Activated T-cell treated with anti-CD3 and anti-CD28 coated beads, Interleukin-2, amount 50 U/mL, for 72 hours (primary cell): ENCODE results near the gene SH3RF1. TPM values are rescaled to one million over a fixed set of nuclear protein-coding genes. Genes with fewer than 3 reads are reported as not detected.

Experiments
- ATAC-seq, 2 donors: fragments of 150-1000 bp; cut with Tn5 transposase; replicated peaks in 1 of 2; 2 replicates each; pipeline ENCODE4 v1.10.0; 2021; ENCODE audit warnings: moderate library complexity in 2 of 2, mild to moderate bottlenecking in 1 of 2
- DNase-seq, 2 donors: peaks; one replicate each; pipeline ENCODE4 v3.0.0; 2021 to 2022; ENCODE audit warnings: mixed read lengths in 1 of 2
- H3K27ac Mint-ChIP-seq: one replicate; pipeline ENCODE4 v1.8.0; 2022; ENCODE audit warnings: mild to moderate bottlenecking, moderate library complexity, mixed read lengths
- H3K27me3 Mint-ChIP-seq: one replicate; pipeline ENCODE4 v1.8.0; 2022; ENCODE audit warnings: low read depth, mixed read lengths
- H3K36me3 Mint-ChIP-seq, 2 donors: one replicate each; pipeline ENCODE4 v1.8.0; 2022; ENCODE audit warnings: mixed read lengths in 2 of 2, mild to moderate bottlenecking in 1 of 2; ENCODE audit not compliant: insufficient read depth in 2 of 2
- H3K4me1 Mint-ChIP-seq: one replicate; pipeline ENCODE4 v1.8.0; 2022; ENCODE audit warnings: low read depth, mixed read lengths
- H3K4me3 Mint-ChIP-seq, 2 donors: one replicate each; pipeline ENCODE4 v1.8.0; 2022; ENCODE audit warnings: mild to moderate bottlenecking in 2 of 2, mixed read lengths in 2 of 2, moderate library complexity in 2 of 2
- H3K9me3 Mint-ChIP-seq, 2 donors: one replicate each; pipeline ENCODE4 v1.8.0; 2022; ENCODE audit warnings: mixed read lengths in 2 of 2
- total RNA-seq, 2 donors: library from RNA; stranded (reverse); gene quantifications; one replicate each; pipeline ENCODE4 v1.2.3, GENCODE V29; 2022

Gene SH3RF1
- under 1 TPM; 0.26 to 0.63 TPM for total RNA-seq

DNA sequence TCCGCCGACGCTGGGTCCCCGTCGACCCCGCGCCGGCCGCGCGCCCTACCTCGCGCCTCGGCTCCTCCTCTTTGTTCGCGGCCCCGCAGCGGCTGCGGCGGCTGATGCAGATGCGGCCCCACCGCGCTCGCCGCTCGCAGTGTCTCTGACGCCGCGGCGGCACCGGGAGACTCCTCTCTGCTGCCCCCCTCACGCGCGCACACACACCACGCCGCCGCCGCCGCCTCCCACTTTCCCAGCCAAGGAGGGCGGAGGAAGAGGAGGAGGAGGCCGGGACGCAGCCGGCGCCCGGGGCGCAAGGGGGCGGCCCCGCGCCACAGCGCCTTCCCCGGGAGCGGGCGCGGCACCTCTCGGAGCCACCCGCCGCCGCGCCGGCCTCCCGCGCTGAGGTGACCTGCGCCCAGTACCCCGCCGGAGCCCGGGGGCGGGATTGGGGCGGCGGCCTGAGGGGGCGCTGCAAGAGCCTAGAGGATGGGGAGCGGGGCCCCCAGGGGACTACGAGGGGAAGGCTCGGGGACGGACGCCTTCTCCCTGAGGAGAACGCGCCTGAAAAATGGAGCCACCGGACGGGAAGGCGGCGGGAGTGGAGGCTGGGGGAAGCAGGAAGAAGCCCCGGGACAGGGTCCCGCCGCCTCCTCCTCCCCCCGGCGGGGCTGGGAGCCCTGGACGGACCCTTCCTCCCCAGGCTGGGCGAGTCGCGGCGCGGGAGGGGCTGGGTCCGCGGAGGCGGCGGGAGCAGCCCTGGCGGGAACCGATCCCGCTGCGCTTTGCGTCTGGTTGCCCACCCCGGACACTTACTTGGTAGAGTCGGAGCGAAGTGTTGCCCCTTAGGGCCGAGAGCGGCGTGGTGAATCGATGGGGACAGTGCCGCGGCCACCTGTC is at the start of gene SH3RF1:
Gene SH3RF1 (minus strand): TSS at position 147 of the 882 bp plus-strand sequence. CDS start 1,744 bp downstream, outside the sequence.
- DNase-seq, result peak; percentile 38 to 46
- H3K36me3 Mint-ChIP-seq, result no peaks in the 10 kb centered on the region
- H3K4me3 Mint-ChIP-seq, result peak within 1 kb of the TSS; percentile 84 to 85
- peak; percentile 80 to 81 for ATAC-seq
- no peaks in the 10 kb centered on the region for H3K9me3 Mint-ChIP-seq
- H3K27ac Mint-ChIP-seq, result peak within 1 kb of the TSS; percentile 32
- H3K4me1 Mint-ChIP-seq, result no peaks in the 10 kb centered on the region
- peaks cover 58% of the 10 kb centered on the region for H3K27me3 Mint-ChIP-seq

DNA sequence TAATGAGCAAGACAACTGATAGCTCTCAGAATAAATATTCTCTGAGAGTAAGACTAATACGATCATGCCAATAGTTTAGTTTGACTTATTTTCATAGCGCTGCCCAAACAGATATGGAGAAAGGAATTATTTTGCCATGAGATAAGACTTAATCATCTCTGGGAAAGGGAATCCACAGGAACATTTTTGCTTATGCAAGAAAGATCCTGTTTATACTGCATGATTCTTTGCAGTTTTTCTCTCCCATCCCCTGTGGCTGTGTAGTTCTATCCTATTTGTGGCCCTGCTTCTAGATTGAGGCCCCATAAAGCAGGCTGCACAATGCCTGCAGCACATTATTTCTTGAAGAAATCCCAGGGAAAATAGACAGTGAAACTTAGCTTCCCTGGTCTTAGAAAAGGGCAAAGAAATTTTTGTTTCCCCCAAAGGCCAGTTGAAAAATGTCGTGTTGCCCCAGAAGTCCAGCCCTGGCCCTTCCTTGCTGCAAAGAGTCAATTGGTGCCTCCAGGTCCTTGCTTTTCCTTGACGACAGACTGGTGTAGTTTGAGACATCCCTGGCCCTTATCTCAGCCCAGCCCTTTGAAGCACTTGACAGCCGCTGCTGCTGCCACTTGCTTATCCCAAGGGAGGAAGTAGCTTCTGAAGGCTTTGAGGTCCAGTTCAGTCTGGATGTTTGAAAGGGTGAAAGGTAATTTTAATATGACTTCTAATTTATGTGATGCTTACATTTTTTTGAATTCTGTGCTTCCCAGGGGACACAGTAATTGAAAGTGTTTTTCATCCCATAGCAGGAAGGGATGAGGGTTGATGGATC is 45.0 kb upstream of the SH3RF1 start:
- Mint-ChIP-seq H3K27me3 (no peaks in the 10 kb centered on the region), H3K9me3 (peaks cover 0 to 1% of the 10 kb centered on the region in 2 donors), H3K36me3 (no peaks in the 10 kb centered on the region), H3K4me3 (no peak overlapping the region), H3K27ac (no peak overlapping the region), H3K4me1 (no peaks in the 10 kb centered on the region)
- no peak for ATAC-seq
- no peak for DNase-seq

DNA sequence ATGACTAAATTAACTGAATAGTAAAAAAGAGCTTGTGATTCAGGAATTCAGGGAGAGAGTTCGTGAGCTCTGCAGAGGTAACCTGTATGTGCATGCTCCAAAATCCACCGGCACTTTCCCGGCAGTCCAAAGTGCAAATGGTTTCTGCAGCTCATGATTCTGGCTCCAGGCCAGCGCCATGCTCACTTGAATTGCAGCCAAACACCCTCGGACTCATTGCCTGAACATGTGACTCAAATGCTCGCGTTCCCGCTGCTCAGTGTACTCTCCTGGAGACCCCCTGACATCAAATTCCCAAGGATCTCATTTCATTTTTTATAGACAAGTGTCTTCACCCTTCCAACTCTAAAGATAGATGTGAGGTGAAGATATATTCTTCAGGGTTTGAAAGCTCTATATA is 44.1 kb upstream of the SH3RF1 start:
- no peak overlapping the region for H3K27ac Mint-ChIP-seq

DNA sequence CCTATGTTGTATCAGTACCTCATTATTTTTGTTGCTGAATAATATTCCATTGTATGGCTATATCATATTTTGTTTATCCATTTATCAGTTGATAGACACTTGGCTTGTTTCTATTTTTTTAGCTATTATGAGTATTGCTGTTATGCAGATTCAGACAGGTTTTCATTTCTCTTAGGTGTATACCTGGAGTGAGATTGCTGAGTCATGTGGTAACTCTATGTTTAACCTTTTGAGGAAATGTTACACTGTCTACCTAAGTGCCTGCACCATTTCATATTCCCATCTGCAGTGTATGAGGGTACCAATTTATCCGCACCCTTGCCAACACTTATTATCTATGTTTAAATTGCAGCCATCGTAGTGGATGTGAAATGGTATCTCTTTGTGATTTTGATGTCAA is 43.0 kb upstream of the SH3RF1 start:
- H3K27ac Mint-ChIP-seq, result no peak overlapping the region
- no peaks in the 10 kb centered on the region for H3K4me1 Mint-ChIP-seq
- DNase-seq (no peak), ATAC-seq (no peak)
- no peaks in the 10 kb centered on the region for H3K9me3 Mint-ChIP-seq
- H3K36me3 Mint-ChIP-seq, result no peaks in the 10 kb centered on the region
- H3K27me3 Mint-ChIP-seq, result peaks cover 2% of the 10 kb centered on the region
- no peak overlapping the region for H3K4me3 Mint-ChIP-seq

More for the DNA sequence above, 44.1 kb upstream of the SH3RF1 start:
- H3K27me3 Mint-ChIP-seq, result no peaks in the 10 kb centered on the region
- no peaks in the 10 kb centered on the region for H3K4me1 Mint-ChIP-seq
- no peaks in the 10 kb centered on the region for H3K36me3 Mint-ChIP-seq
- DNase-seq (no peak), ATAC-seq (no peak)
- H3K4me3 Mint-ChIP-seq, result no peak overlapping the region
- H3K9me3 Mint-ChIP-seq, result peaks cover 0 to 1% of the 10 kb centered on the region in 2 donors

DNA sequence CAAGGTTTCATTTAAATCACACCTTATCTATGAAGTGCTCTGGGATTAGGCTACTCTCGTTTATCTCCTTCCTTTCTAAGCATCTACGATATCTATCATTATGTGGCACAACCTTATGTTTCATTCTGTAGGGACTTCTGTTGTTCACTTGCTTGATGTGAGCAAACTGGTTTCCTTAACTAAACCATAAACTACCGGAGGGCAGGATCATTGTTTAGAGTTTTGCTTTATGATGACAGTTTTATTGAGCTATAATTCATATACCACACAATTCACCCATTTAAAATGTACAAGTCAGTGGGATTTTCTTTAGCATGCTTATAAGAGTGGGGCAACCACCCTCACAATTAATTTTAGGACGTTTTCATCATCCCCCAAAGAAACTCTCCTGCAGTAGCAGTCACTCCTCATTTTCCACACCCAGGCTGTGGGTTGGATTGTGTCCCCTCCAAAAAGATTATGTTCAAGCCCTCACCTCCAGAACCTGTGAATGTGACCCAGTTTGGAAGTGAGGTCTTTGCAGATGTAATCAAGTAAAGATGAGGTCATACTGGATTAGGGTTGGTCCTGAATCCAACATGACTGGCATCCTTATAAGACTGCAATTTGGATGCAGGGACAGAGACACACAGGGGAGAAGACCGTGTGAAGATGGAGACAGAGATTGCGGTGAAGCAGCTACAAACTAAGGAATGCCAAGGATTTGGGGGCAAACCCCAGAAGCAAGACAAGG is 42.1 kb upstream of the SH3RF1 start:
- DNase-seq (no peak), ATAC-seq (no peak)
- Mint-ChIP-seq H3K9me3 (peaks cover 2% of the 10 kb centered on the region in 2 donors), H3K27ac (no peak overlapping the region), H3K4me3 (no peak overlapping the region), H3K36me3 (no peaks in the 10 kb centered on the region), H3K4me1 (no peaks in the 10 kb centered on the region), H3K27me3 (peaks cover 8% of the 10 kb centered on the region)

DNA sequence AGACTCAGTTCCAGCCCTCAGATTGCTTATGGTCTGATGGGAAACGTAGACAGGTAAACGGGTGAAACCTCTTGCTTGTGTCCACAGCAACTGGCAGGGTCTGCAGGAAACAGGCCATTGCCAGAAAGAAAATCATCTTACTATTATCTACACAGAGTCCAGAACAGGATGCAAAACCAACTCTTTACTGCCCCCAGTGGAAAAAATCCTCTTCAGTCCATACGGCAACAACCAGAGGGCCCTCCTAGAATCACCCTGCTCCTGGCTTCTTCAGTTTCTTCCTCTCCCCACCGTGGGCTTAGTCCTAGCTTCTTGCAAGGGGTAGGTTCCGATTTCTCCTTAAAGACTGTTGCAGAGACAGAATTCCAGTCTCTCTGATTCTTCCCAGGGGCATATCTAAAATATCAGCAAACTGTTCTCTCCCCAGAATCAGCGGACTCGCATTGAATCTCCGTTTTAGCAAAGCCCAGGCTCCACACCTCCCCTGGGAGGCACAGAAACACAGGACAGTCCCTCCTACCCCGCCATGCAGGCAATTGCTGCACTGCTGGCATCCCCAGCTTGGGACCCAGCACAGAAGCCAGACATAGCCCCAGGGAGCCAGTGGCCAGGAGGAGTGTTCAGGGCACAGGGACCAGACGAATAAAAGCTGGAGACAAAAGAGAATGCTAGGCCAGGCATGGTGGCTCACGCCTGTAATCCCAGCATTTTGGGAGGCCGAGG is 41.0 kb upstream of the SH3RF1 start:
- Mint-ChIP-seq H3K4me3 (no peak overlapping the region), H3K27me3 (peaks cover 8% of the 10 kb centered on the region), H3K27ac (no peak overlapping the region), H3K9me3 (peaks cover 2% of the 10 kb centered on the region in 2 donors), H3K36me3 (no peaks in the 10 kb centered on the region), H3K4me1 (no peaks in the 10 kb centered on the region)
- DNase-seq (no peak), ATAC-seq (no peak)

DNA sequence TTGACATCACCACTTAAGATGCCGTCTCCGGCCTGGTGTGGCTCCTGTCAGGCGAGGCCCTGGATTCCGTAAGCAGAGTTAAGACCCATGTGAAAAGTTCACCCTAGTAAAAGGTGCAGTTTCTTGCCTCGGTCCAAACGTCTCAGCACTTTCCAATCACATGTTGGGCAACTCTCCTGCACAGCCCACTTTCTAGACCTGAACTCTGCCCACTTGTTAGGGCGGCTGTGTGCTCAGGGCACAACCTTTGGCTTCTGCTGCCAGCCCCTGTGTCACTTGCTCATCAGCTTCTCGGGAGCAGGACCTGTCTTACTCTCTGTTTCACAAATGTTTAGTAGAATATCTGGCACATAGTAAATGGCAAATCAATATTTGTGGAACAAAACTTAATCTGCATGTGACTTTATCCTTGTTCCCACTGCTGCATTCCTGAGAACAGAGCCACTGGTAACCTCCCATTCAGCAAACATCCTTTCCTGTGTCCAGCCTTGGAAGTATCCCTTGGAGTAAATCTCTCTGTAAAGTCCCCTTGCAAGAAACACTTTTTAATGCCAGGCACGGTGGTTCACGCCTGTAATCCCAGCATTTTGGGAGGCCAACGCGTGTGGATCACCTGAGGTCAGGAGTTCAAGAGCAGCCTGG is 38.7 kb upstream of the SH3RF1 start:
- DNase-seq (no peak), ATAC-seq (no peak)
- peaks cover 8% of the 10 kb centered on the region for H3K27me3 Mint-ChIP-seq
- H3K36me3 Mint-ChIP-seq, result no peaks in the 10 kb centered on the region
- H3K4me3 Mint-ChIP-seq, result no peak overlapping the region
- H3K9me3 Mint-ChIP-seq, result peaks cover 2% of the 10 kb centered on the region in 2 donors
- H3K27ac Mint-ChIP-seq, result no peak overlapping the region
- H3K4me1 Mint-ChIP-seq, result no peaks in the 10 kb centered on the region

DNA sequence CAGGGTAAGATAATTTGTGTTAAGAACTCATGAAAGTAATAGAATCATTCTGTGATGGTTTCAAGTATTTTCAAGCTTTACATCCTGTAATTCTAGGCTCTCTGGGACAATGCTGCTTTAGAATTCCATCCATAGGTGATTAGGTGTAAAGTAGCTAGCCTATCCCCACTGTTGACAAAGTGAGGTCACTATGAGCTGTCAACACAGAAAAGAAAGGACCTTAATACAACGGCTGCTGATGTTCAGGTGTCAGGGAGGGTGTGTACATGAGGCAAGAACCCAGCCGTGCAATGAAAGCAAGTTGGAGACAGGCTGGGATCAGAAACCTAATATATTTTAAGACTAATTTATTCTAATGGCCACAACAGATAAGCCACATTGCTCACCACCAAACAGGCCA is 36.8 kb upstream of the SH3RF1 start:
- no peak overlapping the region for H3K27ac Mint-ChIP-seq
- H3K36me3 Mint-ChIP-seq, result no peaks in the 10 kb centered on the region
- no peaks in the 10 kb centered on the region for H3K4me1 Mint-ChIP-seq
- H3K4me3 Mint-ChIP-seq, result no peak overlapping the region
- no peak for DNase-seq
- peaks cover 2% of the 10 kb centered on the region in 2 donors for H3K9me3 Mint-ChIP-seq
- peaks cover 8% of the 10 kb centered on the region for H3K27me3 Mint-ChIP-seq
- ATAC-seq, result no peak

DNA sequence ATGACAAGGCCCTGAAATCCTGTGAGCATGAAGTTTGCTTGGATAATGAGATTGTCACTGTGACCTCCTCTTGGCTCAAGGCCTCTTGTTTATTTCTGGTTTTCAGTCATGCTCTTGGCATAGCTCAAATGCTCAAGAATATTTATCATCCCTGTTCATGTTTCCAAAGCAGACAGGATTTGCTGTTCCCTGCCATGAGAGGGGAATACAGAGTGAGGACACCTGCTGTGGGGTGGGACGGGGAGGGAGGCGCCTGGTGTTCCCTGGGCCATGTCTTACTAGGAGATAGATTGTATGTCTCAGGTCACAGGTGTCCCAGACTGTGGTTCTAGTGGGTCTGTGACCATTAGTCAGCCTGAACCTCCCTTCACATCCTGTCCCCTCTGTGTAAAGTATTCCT is 34.9 kb upstream of the SH3RF1 start:
- Mint-ChIP-seq H3K4me1 (no peaks in the 10 kb centered on the region), H3K9me3 (peaks cover 2% of the 10 kb centered on the region in 2 donors), H3K36me3 (no peaks in the 10 kb centered on the region), H3K4me3 (no peak overlapping the region), H3K27ac (no peak overlapping the region), H3K27me3 (peaks cover 8% of the 10 kb centered on the region)
- no peak for ATAC-seq
- no peak for DNase-seq

DNA sequence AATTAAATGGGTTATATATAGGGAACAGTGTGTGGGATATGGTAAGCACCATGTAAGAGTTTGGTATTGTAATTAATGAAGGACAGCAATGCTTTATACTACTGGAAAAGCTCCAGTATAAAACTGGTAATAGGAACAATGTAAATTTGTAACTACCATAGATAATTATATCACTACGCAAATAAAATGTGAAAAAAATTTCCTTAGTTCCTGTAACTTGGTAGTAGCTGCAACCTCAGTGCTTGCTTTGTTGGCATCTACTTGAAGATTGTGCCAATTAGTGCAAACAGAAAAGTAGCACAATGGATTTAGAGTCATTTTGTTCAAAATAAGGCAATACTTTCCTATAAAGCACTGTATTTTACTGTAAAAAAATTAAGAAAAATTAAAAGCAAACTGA is 34.4 kb upstream of the SH3RF1 start:
- Mint-ChIP-seq H3K4me3 (no peak overlapping the region), H3K27me3 (peaks cover 8% of the 10 kb centered on the region), H3K9me3 (peaks cover 2% of the 10 kb centered on the region in 2 donors), H3K27ac (no peak overlapping the region), H3K4me1 (no peaks in the 10 kb centered on the region), H3K36me3 (no peaks in the 10 kb centered on the region)
- ATAC-seq (no peak), DNase-seq (no peak)

DNA sequence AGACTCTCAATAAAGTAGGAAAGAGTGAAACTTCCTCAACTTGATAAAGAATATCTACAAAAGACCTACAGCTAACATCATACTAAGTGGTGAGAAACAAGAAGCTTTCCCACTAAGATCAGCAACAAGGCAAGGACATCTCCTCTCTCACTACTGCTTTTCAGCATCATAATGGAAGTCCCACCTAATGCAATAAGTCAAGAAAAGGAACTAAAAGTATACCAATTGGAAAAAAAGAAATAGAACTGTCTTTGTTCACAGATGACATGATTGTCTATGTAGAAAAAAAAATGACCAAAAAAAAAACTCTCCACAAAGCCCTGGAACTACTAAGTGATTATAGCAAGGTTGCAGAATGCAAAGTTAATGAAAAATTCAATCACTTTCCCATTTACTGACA is 25.1 kb upstream of the SH3RF1 start:
- H3K4me1 Mint-ChIP-seq, result no peaks in the 10 kb centered on the region
- peaks cover 29% of the 10 kb centered on the region for H3K27me3 Mint-ChIP-seq
- no peak for ATAC-seq
- H3K36me3 Mint-ChIP-seq, result no peaks in the 10 kb centered on the region
- DNase-seq, result no peak
- H3K9me3 Mint-ChIP-seq, result peaks cover 0 to 1% of the 10 kb centered on the region in 2 donors
- no peak overlapping the region for H3K4me3 Mint-ChIP-seq
- H3K27ac Mint-ChIP-seq, result no peak overlapping the region
